Measurements from ENCODE around the gene KIRREL1. TPM values are rescaled to one million over a fixed set of nuclear protein-coding genes. Genes with fewer than 3 reads are reported as not detected.

Gene KIRREL1
- total RNA-seq, 3 donors from 2014 or later: 3.4 to 29.5 (median 13.5) TPM

- Histone ChIP-seq H3K4me3 (no peak overlapping the region), H3K4me1 (ENCODE audit: low read depth) (peaks cover 5% of the 10 kb centered on the region), H3K36me3 (ENCODE audit: low read depth) (no peaks in the 10 kb centered on the region), H3K9me3 (no peaks in the 10 kb centered on the region)
- no peak for TF ChIP-seq CTCF (IDR thresholded peaks at IDR 0.05)
- no peak for ATAC-seq
- no peak for DNase-seq
- intact Hi-C loops (cut with DNase I, micrococcal nuclease): no loop called here
Observed at GRCh38 chr1:158002022-158002630, 8.7 kb downstream of the KIRREL1 start.

- no peaks in the 10 kb centered on the region for H3K36me3 ChIP-seq (ENCODE audit: low read depth)
- H3K4me1 ChIP-seq (ENCODE audit: low read depth): peaks cover 5% of the 10 kb centered on the region
- DNase-seq (no peak), ATAC-seq (no peak)
- H3K4me3 ChIP-seq: no peak overlapping the region
- intact Hi-C loops (cut with DNase I, micrococcal nuclease): no loop called here
- TF ChIP-seq CTCF (IDR thresholded peaks at IDR 0.05): no peak
- H3K9me3 ChIP-seq: no peaks in the 10 kb centered on the region
Observed at GRCh38 chr1:158002631-158003405, 9.4 kb downstream of the KIRREL1 start.

GRCh38 chr1:158003406-158003800 lies 10.0 kb downstream of the KIRREL1 start:
- ATAC-seq (no peak), DNase-seq (no peak)
- TF ChIP-seq CTCF (IDR thresholded peaks at IDR 0.05): no peak
- Histone ChIP-seq H3K4me3 (no peak overlapping the region), H3K9me3 (no peaks in the 10 kb centered on the region), H3K36me3 (ENCODE audit: low read depth) (no peaks in the 10 kb centered on the region), H3K4me1 (ENCODE audit: low read depth) (peaks cover 7% of the 10 kb centered on the region)
- intact Hi-C loops (cut with DNase I, micrococcal nuclease): no loop called here

- intact Hi-C loops (cut with DNase I, micrococcal nuclease): no loop called here
- TF ChIP-seq CTCF (IDR thresholded peaks at IDR 0.05): no peak
- peaks cover 8% of the 10 kb centered on the region for H3K4me1 ChIP-seq (ENCODE audit: low read depth)
Observed at GRCh38 chr1:158005224-158005623, 11.8 kb downstream of the KIRREL1 start.

GRCh38 chr1:158007180-158007579 lies 13.7 kb downstream of the KIRREL1 start:
- intact Hi-C loops (cut with DNase I, micrococcal nuclease): no loop called here
- no peak for DNase-seq
- Histone ChIP-seq H3K36me3 (ENCODE audit: low read depth) (no peaks in the 10 kb centered on the region), H3K4me3 (no peak overlapping the region), H3K4me1 (ENCODE audit: low read depth) (peaks cover 8% of the 10 kb centered on the region), H3K9me3 (no peaks in the 10 kb centered on the region)
- TF ChIP-seq CTCF (IDR thresholded peaks at IDR 0.05): no peak
- ATAC-seq: no peak

More at GRCh38 chr1:158005224-158005623, 11.8 kb downstream of the KIRREL1 start:
- DNase-seq (no peak), ATAC-seq (no peak)
- Histone ChIP-seq H3K36me3 (ENCODE audit: low read depth) (no peaks in the 10 kb centered on the region), H3K9me3 (no peaks in the 10 kb centered on the region), H3K4me3 (no peak overlapping the region)

Data from mucosa of descending colon (tissue), 3 donors.